ENCODE data around the gene APMAP. TPM values are rescaled to one million over a fixed set of nuclear protein-coding genes. Genes with fewer than 3 reads are reported as not detected.

APMAP gene
- total RNA-seq, 3 donors from 2014 or later: 46.3 to 51.5 (median 47.3) TPM

DNA sequence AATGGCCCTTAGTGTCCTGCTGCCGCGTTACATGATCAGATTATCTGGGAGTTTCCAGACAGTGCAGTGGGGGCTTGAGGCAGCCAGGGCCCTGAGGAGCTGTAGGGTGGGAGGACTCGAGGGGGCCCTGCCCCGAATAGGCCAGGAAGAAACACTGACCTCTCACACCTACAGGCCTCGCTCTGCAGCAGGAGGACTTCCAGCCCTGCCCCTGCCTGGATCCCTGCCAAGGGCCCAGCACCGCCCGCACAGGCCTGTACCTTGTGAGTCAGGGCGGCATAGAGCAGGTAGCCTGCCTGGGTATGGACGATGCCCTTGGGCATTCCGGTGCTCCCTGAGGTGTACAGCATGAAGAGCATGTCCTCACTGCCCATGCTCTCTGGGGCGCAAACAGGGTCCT lies 30.1 kb upstream of the APMAP start:
- Histone ChIP-seq H3K4me3 (no peak overlapping the region), H3K4me1 (ENCODE audit: low read depth) (peaks cover 11% of the 10 kb centered on the region)

DNA sequence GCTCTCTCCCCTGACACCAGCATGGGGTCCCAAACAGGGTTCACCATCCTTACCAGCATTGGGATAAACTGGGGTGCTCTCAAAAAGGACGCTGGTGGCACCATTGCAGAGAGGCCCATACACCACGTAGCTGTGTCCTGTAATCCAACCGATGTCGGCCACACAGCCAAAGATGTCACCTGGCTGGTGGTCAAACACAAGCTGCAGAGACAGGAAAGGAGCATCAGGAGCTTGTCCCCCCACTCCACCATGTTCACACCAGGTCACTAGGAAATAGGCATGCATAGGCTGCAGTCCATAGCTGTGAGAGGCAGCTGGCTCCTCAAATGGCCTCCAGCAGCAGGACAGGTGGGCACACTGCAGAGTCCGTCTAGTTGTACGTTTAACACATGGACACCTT lies 28.8 kb upstream of the APMAP start:
- ATAC-seq: no peak
- TF ChIP-seq, protein P1, sequence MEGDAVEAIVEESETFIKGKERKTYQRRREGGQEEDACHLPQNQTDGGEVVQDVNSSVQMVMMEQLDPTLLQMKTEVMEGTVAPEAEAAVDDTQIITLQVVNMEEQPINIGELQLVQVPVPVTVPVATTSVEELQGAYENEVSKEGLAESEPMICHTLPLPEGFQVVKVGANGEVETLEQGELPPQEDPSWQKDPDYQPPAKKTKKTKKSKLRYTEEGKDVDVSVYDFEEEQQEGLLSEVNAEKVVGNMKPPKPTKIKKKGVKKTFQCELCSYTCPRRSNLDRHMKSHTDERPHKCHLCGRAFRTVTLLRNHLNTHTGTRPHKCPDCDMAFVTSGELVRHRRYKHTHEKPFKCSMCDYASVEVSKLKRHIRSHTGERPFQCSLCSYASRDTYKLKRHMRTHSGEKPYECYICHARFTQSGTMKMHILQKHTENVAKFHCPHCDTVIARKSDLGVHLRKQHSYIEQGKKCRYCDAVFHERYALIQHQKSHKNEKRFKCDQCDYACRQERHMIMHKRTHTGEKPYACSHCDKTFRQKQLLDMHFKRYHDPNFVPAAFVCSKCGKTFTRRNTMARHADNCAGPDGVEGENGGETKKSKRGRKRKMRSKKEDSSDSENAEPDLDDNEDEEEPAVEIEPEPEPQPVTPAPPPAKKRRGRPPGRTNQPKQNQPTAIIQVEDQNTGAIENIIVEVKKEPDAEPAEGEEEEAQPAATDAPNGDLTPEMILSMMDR (IDR thresholded peaks at IDR 0.05): no peak
- Histone ChIP-seq H3K36me3 (ENCODE audit: low read depth) (no peaks in the 10 kb centered on the region), H3K9me3 (no peaks in the 10 kb centered on the region), H3K4me3 (no peak overlapping the region), H3K4me1 (ENCODE audit: low read depth) (peaks cover 16% of the 10 kb centered on the region)
- DNase-seq: no peak
- intact Hi-C loops (cut with DNase I, micrococcal nuclease): no loop called here

More for the DNA sequence above, 30.1 kb upstream of the APMAP start:
- ATAC-seq: peak; percentile 94
- intact Hi-C loops (cut with DNase I, micrococcal nuclease): no loop called here
- Histone ChIP-seq H3K9me3 (no peaks in the 10 kb centered on the region), H3K36me3 (ENCODE audit: low read depth) (no peaks in the 10 kb centered on the region)
- TF ChIP-seq, protein P1 (IDR thresholded peaks at IDR 0.05): no peak
- peak; percentile 83 to 89 (median 88) for DNase-seq

DNA sequence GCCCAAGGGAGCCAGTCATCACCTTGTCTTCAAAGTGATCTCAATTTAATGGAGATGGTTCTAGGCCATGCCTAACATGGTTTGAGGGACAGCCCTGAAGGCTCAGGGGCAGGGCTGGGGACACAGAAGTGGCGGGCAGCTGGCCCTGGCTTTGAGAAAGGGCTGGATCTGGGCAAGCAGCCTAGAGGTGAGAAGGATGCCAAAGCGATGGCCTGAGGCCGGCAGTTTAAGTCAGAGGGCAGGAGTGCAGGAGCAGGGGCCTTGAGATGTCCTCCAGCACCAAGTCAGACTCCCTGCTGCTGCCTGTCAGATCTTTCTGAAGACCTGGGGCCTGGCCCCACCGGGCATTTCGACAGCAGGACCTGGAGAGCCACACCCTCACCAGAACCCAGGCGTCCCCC lies 28.4 kb upstream of the APMAP start:
- intact Hi-C loops (cut with DNase I, micrococcal nuclease): no loop called here
- TF ChIP-seq, protein P1 (IDR thresholded peaks at IDR 0.05): no peak
- H3K4me1 ChIP-seq (ENCODE audit: low read depth): peaks cover 16% of the 10 kb centered on the region
- H3K4me3 ChIP-seq: no peak overlapping the region
- H3K36me3 ChIP-seq (ENCODE audit: low read depth): no peaks in the 10 kb centered on the region
- no peaks in the 10 kb centered on the region for H3K9me3 ChIP-seq
- DNase-seq: no peak
- no peak for ATAC-seq

DNA sequence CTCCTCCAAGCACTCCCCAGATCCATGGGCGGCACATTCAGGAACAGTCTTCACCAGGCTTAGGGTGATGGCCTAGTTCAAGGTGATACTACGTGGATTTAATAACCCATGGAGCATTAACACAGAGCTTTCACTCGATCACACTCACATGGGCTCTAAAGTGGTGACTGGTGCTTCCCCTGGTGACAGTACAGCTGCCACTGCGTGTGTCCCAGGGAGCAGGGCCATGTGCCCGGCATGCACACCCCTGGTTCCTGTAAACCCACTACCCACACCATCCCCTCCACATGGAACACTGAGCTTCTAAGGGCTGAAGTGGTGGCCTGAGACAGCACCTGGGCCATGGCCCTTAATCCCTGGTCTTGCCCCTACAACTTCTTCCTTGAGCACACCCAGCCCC lies 27.8 kb upstream of the APMAP start:
- DNase-seq (no peak), ATAC-seq (no peak)
- H3K36me3 ChIP-seq (ENCODE audit: low read depth): no peaks in the 10 kb centered on the region
- H3K9me3 ChIP-seq: no peaks in the 10 kb centered on the region
- TF ChIP-seq, protein P1 (IDR thresholded peaks at IDR 0.05): no peak
- H3K4me1 ChIP-seq (ENCODE audit: low read depth): peaks cover 16% of the 10 kb centered on the region
- H3K4me3 ChIP-seq: no peak overlapping the region
- intact Hi-C loops (cut with DNase I, micrococcal nuclease): no loop called here

DNA sequence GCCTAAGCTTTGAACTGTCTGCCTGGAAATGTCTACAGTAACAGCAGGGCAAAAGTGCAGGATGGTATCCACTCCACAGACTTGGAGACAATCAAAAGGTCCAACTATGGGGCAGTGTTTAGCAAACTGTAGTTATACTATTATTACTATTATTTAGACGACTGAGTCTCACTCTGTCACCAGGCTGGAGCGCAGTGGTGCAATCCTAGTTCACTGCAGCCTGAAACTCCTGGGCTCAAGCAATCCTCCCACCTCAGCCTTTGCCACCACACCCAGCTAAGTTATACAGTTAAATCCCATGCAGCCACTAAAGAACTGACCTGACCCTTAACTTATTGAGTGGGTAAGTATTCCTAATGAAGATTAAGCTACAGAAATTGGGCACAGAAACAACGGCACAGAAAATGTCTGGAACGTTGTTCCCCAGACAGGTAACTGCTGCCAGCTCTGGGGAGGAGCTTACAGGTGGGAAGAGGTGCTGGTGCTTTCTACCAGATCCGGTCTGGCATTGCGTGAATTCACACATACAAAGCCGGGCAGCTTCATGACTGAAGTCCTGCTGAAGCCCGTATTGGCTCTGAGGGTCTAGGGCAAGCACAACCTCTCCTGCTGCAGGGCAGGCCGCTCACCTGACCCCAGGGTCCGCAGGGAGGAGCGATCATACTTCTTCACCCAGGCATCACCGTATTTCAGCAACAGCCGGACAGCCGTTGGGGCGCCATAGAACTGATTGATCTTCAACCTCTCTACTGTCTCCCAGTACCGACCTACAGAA lies 27.0 kb upstream of the APMAP start:
- intact Hi-C loops (cut with DNase I, micrococcal nuclease): no loop called here
- no peaks in the 10 kb centered on the region for H3K9me3 ChIP-seq
- ATAC-seq: no peak
- TF ChIP-seq, protein P1 (IDR thresholded peaks at IDR 0.05): no peak
- H3K4me3 ChIP-seq: no peak overlapping the region
- no peaks in the 10 kb centered on the region for H3K36me3 ChIP-seq (ENCODE audit: low read depth)
- DNase-seq: no peak
- H3K4me1 ChIP-seq (ENCODE audit: low read depth): peaks cover 16% of the 10 kb centered on the region

All from mucosa of descending colon (tissue), 3 donors.